ENCODE measurements around the gene INPP5D.
"Not testable (repeated sequence)": the region's sequence is repeated elsewhere in the genome, so short reads cannot be mapped to it uniquely, and the experiment has no call there.

Gene INPP5D

DNA sequence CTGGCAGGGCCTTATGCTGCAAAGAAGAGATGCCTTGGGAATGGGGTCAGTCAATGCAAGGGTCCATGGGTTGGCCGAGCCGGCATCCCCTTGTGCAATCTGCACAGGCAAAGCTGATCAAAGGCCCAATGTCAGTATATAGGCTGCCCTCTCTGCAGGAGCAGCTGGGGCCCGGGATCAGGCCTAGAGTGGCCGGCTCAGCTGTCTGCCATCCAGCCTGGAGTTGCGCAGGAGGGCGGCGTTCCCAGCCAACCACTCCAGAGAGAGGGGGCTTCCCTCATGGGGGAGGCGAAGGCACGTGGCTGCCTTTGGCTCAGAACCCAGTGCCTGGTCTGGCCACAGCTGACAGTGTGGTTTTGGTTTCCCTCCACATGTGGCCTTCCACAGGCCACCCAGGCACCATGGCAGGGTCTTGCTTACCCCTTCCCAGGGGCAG lies 3.9 kb downstream of the INPP5D start:
- no peaks in the 10 kb centered on the region for H3K27me3 ChIP-seq (ENCODE audit: insufficient read depth, poor library complexity, severe bottlenecking)
- DNase-seq (ENCODE audit: low read depth in 1 of 2, low spot score in 1 of 2): no peak
- peak overlapping the region; percentile 29 for H3K27ac ChIP-seq (replicated peaks)
- H3K4me3 ChIP-seq (replicated peaks; ENCODE audit: insufficient read depth, low read length): 0 out of 2 replicates have a peak overlapping the region, but pooled peaks have one; percentile 2
- TF ChIP-seq, protein P1, sequence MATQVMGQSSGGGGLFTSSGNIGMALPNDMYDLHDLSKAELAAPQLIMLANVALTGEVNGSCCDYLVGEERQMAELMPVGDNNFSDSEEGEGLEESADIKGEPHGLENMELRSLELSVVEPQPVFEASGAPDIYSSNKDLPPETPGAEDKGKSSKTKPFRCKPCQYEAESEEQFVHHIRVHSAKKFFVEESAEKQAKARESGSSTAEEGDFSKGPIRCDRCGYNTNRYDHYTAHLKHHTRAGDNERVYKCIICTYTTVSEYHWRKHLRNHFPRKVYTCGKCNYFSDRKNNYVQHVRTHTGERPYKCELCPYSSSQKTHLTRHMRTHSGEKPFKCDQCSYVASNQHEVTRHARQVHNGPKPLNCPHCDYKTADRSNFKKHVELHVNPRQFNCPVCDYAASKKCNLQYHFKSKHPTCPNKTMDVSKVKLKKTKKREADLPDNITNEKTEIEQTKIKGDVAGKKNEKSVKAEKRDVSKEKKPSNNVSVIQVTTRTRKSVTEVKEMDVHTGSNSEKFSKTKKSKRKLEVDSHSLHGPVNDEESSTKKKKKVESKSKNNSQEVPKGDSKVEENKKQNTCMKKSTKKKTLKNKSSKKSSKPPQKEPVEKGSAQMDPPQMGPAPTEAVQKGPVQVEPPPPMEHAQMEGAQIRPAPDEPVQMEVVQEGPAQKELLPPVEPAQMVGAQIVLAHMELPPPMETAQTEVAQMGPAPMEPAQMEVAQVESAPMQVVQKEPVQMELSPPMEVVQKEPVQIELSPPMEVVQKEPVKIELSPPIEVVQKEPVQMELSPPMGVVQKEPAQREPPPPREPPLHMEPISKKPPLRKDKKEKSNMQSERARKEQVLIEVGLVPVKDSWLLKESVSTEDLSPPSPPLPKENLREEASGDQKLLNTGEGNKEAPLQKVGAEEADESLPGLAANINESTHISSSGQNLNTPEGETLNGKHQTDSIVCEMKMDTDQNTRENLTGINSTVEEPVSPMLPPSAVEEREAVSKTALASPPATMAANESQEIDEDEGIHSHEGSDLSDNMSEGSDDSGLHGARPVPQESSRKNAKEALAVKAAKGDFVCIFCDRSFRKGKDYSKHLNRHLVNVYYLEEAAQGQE (IDR thresholded peaks at IDR 0.05; ENCODE audit: insufficient replicate concordance, low read depth): no peak
- TF ChIP-seq POLR2AphosphoS5 (IDR thresholded peaks at IDR 0.05; ENCODE audit: low read depth): peak; percentile 24; the same call in 1 of the 2 replicates

DNA sequence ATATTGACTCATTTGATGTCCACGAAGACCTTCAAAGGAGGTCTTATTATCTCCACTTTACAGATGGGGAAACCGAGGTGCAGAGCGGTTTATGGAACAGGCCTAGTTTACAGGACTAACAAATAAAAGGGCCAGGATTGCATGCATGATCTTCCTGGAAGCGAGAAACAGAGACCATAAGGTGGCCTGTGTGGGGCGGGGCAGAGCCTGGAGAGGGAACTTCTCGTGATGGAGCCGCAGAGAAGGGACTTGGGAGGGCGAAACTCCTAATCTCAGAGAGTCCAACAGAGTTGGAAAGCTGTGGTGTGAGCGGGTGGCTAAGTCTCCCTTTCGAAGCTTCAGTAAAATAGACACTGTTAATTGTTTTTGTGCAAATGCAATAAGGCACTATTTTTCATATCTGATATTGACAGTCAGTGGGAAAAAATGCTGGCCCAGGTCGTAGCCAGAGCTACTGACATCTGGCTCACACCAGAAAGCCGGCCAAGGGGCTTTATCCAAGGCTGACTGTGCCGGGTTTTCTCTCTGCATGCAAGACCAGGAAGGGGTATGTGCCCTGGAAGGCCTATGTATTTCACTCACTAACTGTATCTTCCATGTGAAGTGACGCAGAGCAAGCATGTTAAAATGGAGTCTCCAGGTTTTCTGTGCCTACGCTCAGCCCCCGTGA lies 4.5 kb downstream of the INPP5D start:
- no peaks in the 10 kb centered on the region for H3K27me3 ChIP-seq (ENCODE audit: insufficient read depth, poor library complexity, severe bottlenecking)
- no peak for TF ChIP-seq POLR2AphosphoS5 (IDR thresholded peaks at IDR 0.05; ENCODE audit: low read depth)
- TF ChIP-seq, protein P2, sequence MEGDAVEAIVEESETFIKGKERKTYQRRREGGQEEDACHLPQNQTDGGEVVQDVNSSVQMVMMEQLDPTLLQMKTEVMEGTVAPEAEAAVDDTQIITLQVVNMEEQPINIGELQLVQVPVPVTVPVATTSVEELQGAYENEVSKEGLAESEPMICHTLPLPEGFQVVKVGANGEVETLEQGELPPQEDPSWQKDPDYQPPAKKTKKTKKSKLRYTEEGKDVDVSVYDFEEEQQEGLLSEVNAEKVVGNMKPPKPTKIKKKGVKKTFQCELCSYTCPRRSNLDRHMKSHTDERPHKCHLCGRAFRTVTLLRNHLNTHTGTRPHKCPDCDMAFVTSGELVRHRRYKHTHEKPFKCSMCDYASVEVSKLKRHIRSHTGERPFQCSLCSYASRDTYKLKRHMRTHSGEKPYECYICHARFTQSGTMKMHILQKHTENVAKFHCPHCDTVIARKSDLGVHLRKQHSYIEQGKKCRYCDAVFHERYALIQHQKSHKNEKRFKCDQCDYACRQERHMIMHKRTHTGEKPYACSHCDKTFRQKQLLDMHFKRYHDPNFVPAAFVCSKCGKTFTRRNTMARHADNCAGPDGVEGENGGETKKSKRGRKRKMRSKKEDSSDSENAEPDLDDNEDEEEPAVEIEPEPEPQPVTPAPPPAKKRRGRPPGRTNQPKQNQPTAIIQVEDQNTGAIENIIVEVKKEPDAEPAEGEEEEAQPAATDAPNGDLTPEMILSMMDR (IDR thresholded peaks at IDR 0.05; ENCODE audit: insufficient read depth, low read length): no peak
- TF ChIP-seq, protein P1 (IDR thresholded peaks at IDR 0.05; ENCODE audit: insufficient replicate concordance, low read depth): no peak
- no peak for TF ChIP-seq SPI1 (IDR thresholded peaks at IDR 0.05; ENCODE audit: borderline replicate concordance, low read depth)
- TF ChIP-seq GABPA (IDR thresholded peaks at IDR 0.05; ENCODE audit: low read depth): no peak
- no peak overlapping the region for H3K4me3 ChIP-seq (replicated peaks; ENCODE audit: insufficient read depth, low read length)
- peak overlapping the region; percentile 29 for H3K27ac ChIP-seq (replicated peaks)
- DNase-seq (ENCODE audit: low read depth in 1 of 2, low spot score in 1 of 2): peak in 1 of 2 experiments; percentile 30

DNA sequence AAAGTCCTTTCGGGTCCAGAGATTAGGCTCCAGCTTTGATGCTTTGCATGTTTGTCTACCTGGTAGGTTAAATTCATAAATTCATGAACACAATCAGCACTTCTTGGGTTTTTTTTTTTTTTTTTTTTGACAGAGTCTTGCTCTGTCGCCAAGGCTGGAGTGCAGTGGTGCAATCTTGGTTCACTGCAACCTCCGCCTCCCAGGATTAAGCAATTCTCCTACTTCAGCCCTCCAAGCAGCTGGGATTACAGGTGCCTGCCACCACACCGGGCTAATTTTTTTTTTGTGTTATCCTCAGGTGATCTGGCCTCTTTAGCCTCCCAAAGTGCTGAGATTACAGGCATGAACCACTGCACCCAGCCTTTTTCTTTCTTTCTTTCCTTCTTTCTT lies 5.1 kb downstream of the INPP5D start:
- H3K27ac ChIP-seq (replicated peaks): peak overlapping the region; percentile 29; the same call in 1 of the 2 replicates
- not testable (repeated sequence) for H3K4me3 ChIP-seq (replicated peaks; ENCODE audit: insufficient read depth, low read length); H3K27me3 ChIP-seq (ENCODE audit: insufficient read depth, poor library complexity, severe bottlenecking)
- DNase-seq (ENCODE audit: low read depth in 1 of 2, low spot score in 1 of 2): peak in 1 of 2 experiments; percentile 77

DNA sequence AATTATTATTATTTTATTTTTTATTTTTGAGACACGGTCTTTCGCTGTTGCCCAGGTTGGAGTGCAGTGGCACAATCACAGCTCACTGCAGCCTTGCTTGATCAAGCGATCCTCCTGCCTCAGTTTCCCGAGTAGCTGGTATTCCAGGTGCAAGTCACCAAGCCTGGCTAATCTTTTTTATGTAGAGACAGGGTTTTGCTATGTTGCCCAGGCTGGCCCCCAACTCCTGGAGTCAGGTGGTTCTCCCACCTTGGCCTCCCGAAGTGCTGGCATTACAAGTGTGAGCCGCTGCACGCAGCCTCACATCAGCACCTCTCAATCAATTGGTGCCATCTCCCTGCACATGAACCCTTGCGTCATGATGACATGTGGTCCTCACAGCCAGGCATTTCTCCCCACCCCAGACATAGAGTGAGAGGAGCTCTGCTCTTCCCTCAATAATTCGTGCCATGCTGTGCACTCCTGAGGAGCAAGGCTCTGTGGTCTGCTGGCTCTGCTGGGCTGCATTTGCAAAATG lies 5.9 kb downstream of the INPP5D start:
- TF ChIP-seq, protein P1 (IDR thresholded peaks at IDR 0.05; ENCODE audit: insufficient replicate concordance, low read depth): no peak
- H3K27ac ChIP-seq (replicated peaks): no peak overlapping the region
- H3K4me3 ChIP-seq (replicated peaks; ENCODE audit: insufficient read depth, low read length): no peak overlapping the region
- DNase-seq (ENCODE audit: low read depth in 1 of 2, low spot score in 1 of 2): no peak
- H3K27me3 ChIP-seq (ENCODE audit: insufficient read depth, poor library complexity, severe bottlenecking): no peaks in the 10 kb centered on the region

Data from HL-60 (cell line).